H1 (cell line): ENCODE results near the gene ABHD1. TPM values are rescaled to one million over a fixed set of nuclear protein-coding genes. Genes with fewer than 3 reads are reported as not detected.
A peak's percentile ranks its signal among the peaks of the same experiment; 100 is the strongest.

ENCODE experiments used
- CTCF ChIA-PET: fragments of 300-600 bp; sonication (Branson Sonifier 250); formaldehyde crosslinking; loops from one replicate; lab custom pipeline; 2021; ENCODE audit not compliant: partially characterized antibody; lab: Charles Lee
- POLR2A ChIA-PET: fragments of 300-600 bp; sonication (Branson Sonifier 250); formaldehyde crosslinking; loops from one replicate; lab custom pipeline; 2021; ENCODE audit warnings: inconsistent platforms; ENCODE audit not compliant: partially characterized antibody; lab: Charles Lee
- DNase-seq, 2 experiments: peaks; one replicate each; pipeline versions ENCODE4 v3.0.0 to v3.0.0-alpha.2; 2010 to 2022; ENCODE audit warnings: low spot score in 2 of 2, low read depth in 1 of 2, mixed read lengths in 1 of 2
- FAIRE-seq: peaks from 2 replicates; lab custom pipeline; 2011; peaks lifted over from hg19 to GRCh38; lab: Jason Lieb, UNC
- H2AFZ ChIP-seq: 2 replicates; pipeline ENCODE4 v1.8.1; 2012; ENCODE audit warnings: low read length, inconsistent platforms
- H2AK5ac ChIP-seq: 2 replicates; pipeline ENCODE4 v1.6.1; 2013; ENCODE audit warnings: low read depth, low read length
- H2BK120ac ChIP-seq: replicated peaks from 2 replicates; pipeline ENCODE3; 2013; ENCODE audit warnings: low read depth, low read length, inconsistent platforms
- H2BK12ac ChIP-seq: 2 replicates; pipeline ENCODE4 v1.6.1; 2013; ENCODE audit warnings: low read depth, low read length
- H2BK15ac ChIP-seq: 2 replicates; pipeline ENCODE4 v1.6.1; 2013; ENCODE audit warnings: low read length
- H2BK20ac ChIP-seq: 2 replicates; pipeline ENCODE4 v1.6.1; 2013; ENCODE audit warnings: low read length
- H2BK5ac ChIP-seq: 2 replicates; pipeline ENCODE4 v1.6.1; 2013; ENCODE audit warnings: low read depth, low read length
- H3K14ac ChIP-seq: 2 replicates; pipeline ENCODE4 v1.6.1; 2013; ENCODE audit warnings: inconsistent platforms; ENCODE audit not compliant: insufficient read length
- H3K18ac ChIP-seq: 2 replicates; pipeline ENCODE4 v1.6.1; 2013; ENCODE audit warnings: low read length; ENCODE audit errors: extremely low read depth
- H3K23ac ChIP-seq: 2 replicates; pipeline ENCODE4 v1.6.1; 2013; ENCODE audit warnings: inconsistent platforms; ENCODE audit not compliant: insufficient read length
- H3K23me2 ChIP-seq: 2 replicates; pipeline ENCODE4 v1.6.1; 2013; ENCODE audit warnings: low read depth, low read length
- H3K27ac ChIP-seq: 2 replicates; pipeline ENCODE4 v1.6.1; 2011; ENCODE audit warnings: low read depth, low read length, inconsistent platforms
- H3K27me3 ChIP-seq, 4 experiments: replicated peaks in 1 of 4; 1 replicate in 1 of 4; 2 replicates in 3 of 4; pipeline versions ENCODE4 v1.6.1 to v1.8.1; 2011 to 2013; ENCODE audit warnings: low read length in 3 of 4, mild to moderate bottlenecking in 3 of 4, inconsistent platforms in 2 of 4, mixed read lengths in 2 of 4, moderate library complexity in 1 of 4; ENCODE audit not compliant: control insufficient read depth in 3 of 4, insufficient read depth in 3 of 4; ENCODE audit errors: extremely low read depth in 1 of 4
- H3K36me3 ChIP-seq, 4 experiments: 2 replicates each; pipeline versions ENCODE4 v1.6.1 to v1.8.1; 2011 to 2013; ENCODE audit warnings: mild to moderate bottlenecking in 4 of 4, low read length in 3 of 4, moderate library complexity in 2 of 4, control low read depth in 1 of 4, inconsistent platforms in 1 of 4; ENCODE audit not compliant: insufficient read depth in 4 of 4, control insufficient read depth in 2 of 4
- H3K4ac ChIP-seq: replicated peaks from 2 replicates; pipeline ENCODE3; 2013; ENCODE audit warnings: low read length, low read depth, mixed read lengths, inconsistent platforms; ENCODE audit not compliant: insufficient read length
- H3K4me1 ChIP-seq, 4 experiments: replicated peaks in 1 of 4; 1 replicate in 1 of 4; 2 replicates in 3 of 4; pipeline versions ENCODE4 v1.6.1 to v1.8.1; 2011 to 2013; ENCODE audit warnings: low read length in 3 of 4, inconsistent platforms in 2 of 4, mixed read lengths in 1 of 4; ENCODE audit not compliant: insufficient read depth in 4 of 4, control insufficient read depth in 3 of 4
- H3K4me2 ChIP-seq, 2 experiments: 2 replicates each; pipeline versions ENCODE4 v1.6.1 to v1.8.1; 2011 to 2013; ENCODE audit warnings: low read depth in 2 of 2, low read length in 2 of 2, control low read depth in 1 of 2, inconsistent platforms in 1 of 2, mild to moderate bottlenecking in 1 of 2; ENCODE audit not compliant: insufficient read depth in 1 of 2
- H3K4me3 ChIP-seq, 4 experiments: fragments of 200-600, 300-600 bp in 1 of 4; sonication (generic), shearing (Covaris generic), sonication (Bioruptor Twin) in 1 of 4; 2 replicates each; pipeline versions ENCODE4 v1.5.1 to v1.8.1; 2011 to 2016; ENCODE audit warnings: low read length in 4 of 4, low read depth in 3 of 4, control low read depth in 2 of 4, inconsistent platforms in 2 of 4, mild to moderate bottlenecking in 2 of 4, mixed read lengths in 1 of 4, moderate library complexity in 1 of 4; ENCODE audit not compliant: insufficient read depth in 2 of 4; ENCODE audit errors: extremely low read depth in 1 of 4
- H3K56ac ChIP-seq: replicated peaks from 2 replicates; pipeline ENCODE3; 2013; ENCODE audit warnings: low read depth, mild to moderate bottlenecking, mixed read lengths, low read length, inconsistent platforms; ENCODE audit not compliant: insufficient read length
- H3K79me1 ChIP-seq: 2 replicates; pipeline ENCODE4 v1.6.1; 2013; ENCODE audit warnings: low read depth, low read length, control low read depth
- H3K79me2 ChIP-seq, 2 experiments: 2 replicates each; pipeline versions ENCODE4 v1.6.1 to v1.8.1; 2012 to 2013; ENCODE audit warnings: low read length in 2 of 2, mild to moderate bottlenecking in 2 of 2, inconsistent platforms in 1 of 2; ENCODE audit not compliant: insufficient read depth in 2 of 2, control insufficient read depth in 1 of 2
- H3K9ac ChIP-seq, 4 experiments: replicated peaks in 1 of 4; 1 replicate in 1 of 4; 2 replicates in 3 of 4; pipeline versions ENCODE4 v1.6.1 to v1.8.1; 2011 to 2013; ENCODE audit warnings: low read depth in 3 of 4, low read length in 3 of 4, control low read depth in 2 of 4, mild to moderate bottlenecking in 2 of 4, moderate library complexity in 2 of 4, inconsistent platforms in 1 of 4; ENCODE audit errors: extremely low read depth in 1 of 4
- H3K9me3 ChIP-seq, 2 experiments: 2 replicates each; pipeline versions ENCODE4 v1.6.1 to v1.8.1; 2012 to 2013; ENCODE audit warnings: mild to moderate bottlenecking in 2 of 2, moderate library complexity in 2 of 2, control low read depth in 1 of 2, inconsistent platforms in 1 of 2, low read depth in 1 of 2, low read length in 1 of 2, mixed read lengths in 1 of 2; ENCODE audit not compliant: insufficient read depth in 2 of 2
- H4K20me1 ChIP-seq, 2 experiments: replicated peaks in 1 of 2; 2 replicates each; pipeline versions ENCODE3 to v1.8.1; 2011 to 2013; ENCODE audit warnings: inconsistent platforms in 2 of 2, low read length in 2 of 2, mild to moderate bottlenecking in 1 of 2; ENCODE audit not compliant: insufficient read depth in 2 of 2, control insufficient read depth in 1 of 2
- H4K5ac ChIP-seq: 2 replicates; pipeline ENCODE4 v1.6.1; 2013; ENCODE audit warnings: low read length, low read depth, mixed read lengths, inconsistent platforms; ENCODE audit not compliant: insufficient read length
- H4K8ac ChIP-seq: 2 replicates; pipeline ENCODE4 v1.8.0; 2013; ENCODE audit warnings: mild to moderate bottlenecking, moderate library complexity, low read length, inconsistent platforms; ENCODE audit not compliant: insufficient read depth; ENCODE audit errors: extremely low read depth
- H4K91ac ChIP-seq: replicated peaks from 2 replicates; pipeline ENCODE3; 2013; ENCODE audit warnings: low read length, mixed read lengths, inconsistent platforms; ENCODE audit not compliant: insufficient read length
- GABPA ChIP-seq: IDR thresholded peaks from 2 replicates; pipeline ENCODE4 v1.6.1; 2011; ENCODE audit warnings: mild to moderate bottlenecking, low read length, moderate library complexity, borderline replicate concordance; ENCODE audit not compliant: insufficient read depth
- SIRT6 ChIP-seq: IDR thresholded peaks from one replicate; pipeline ENCODE4 v1.7.1; 2012; ENCODE audit warnings: low read length, inconsistent platforms
- SIX5 ChIP-seq: IDR thresholded peaks from 2 replicates; pipeline ENCODE4 v1.6.1; 2011; ENCODE audit warnings: mild to moderate bottlenecking, low read depth, low read length
- TAF1 ChIP-seq: IDR thresholded peaks from 2 replicates; pipeline ENCODE4 v1.6.1; 2011; ENCODE audit warnings: mild to moderate bottlenecking, low read depth, low read length
- YY1 ChIP-seq: IDR thresholded peaks from 2 replicates; pipeline ENCODE4 v1.6.1; 2011; ENCODE audit warnings: low read depth, mild to moderate bottlenecking, low read length
- WGBS, 2 experiments: shearing (Covaris generic) in 1 of 2; methylation state at CpG; one replicate each; pipeline versions ENCODE4 v1.1.6 to v1.1.7; 2013 to 2015; ENCODE audit warnings: low lambda C conversion rate in 2 of 2, mixed read lengths in 2 of 2, inconsistent platforms in 1 of 2, low coverage in 1 of 2, missing lambda C conversion rate in 1 of 2; ENCODE audit not compliant: insufficient replicate concordance in 2 of 2, insufficient coverage in 1 of 2, insufficient read length in 1 of 2; ENCODE audit errors: extremely low coverage in 1 of 2, missing lambda C conversion rate in 1 of 2; 5-methylcytosine and 5-hydroxymethylcytosine counted together
- polyA plus RNA-seq, 7 experiments: library from polyadenylated mRNA; depleted of rRNA in 3 of 7; stranded (reverse) in 5 of 7; unstranded in 2 of 7; fragments of >200 nt in 5 of 7; fragments of 200-250 nt in 2 of 7; gene quantifications; 1 replicate in 5 of 7; 2 replicates in 1 of 7; 4 replicates in 1 of 7; pipeline versions ENCODE4 v1.2.1 to v1.2.3, GENCODE V29; 2011 to 2013; ENCODE audit warnings: missing spikeins in 2 of 7, mixed read lengths in 2 of 7
- total RNA-seq: library from RNA; stranded (reverse); fragmentation: NEBNext Ultra II Directional; extraction: Animal tissue kit (Norgen Biotek cat#: 25700); gene quantifications from 2 replicates; pipeline ENCODE4 v1.2.1, GENCODE V29; 2021

The ABHD1 gene
- total and polyA plus RNA-seq, 2 of the 8 experiments (the other 6 are each of a cell fraction or from before 2014, with no cell fraction given), result 0.20 to 1.1 TPM

- 55% methylated on average over 33 of the region's 33 CpGs; no CpG with 5 or more reads in 1 of the 2 experiments for WGBS, 2 experiments
- peak overlapping the region; percentile 75 for H2BK120ac ChIP-seq
- peaks cover 4% of the 10 kb centered on the region for H3K79me1 ChIP-seq
- no peaks in the 10 kb centered on the region for H3K27me3 ChIP-seq
- peaks cover 0 to 15% of the 10 kb centered on the region in 2 experiments; a peak in 2 of 4 replicates for H3K79me2 ChIP-seq
- H3K4me2 ChIP-seq, result peak overlapping the region; percentile 17 to 56
- CTCF ChIA-PET, result interaction anchor here (1.1 to 4.3 kb wide), 15 partner anchors 10 to 129 kb away, joined by 3 to 38 read pairs (median 8); partner anchors contain the start of genes ABHD1, KHK, OST4 and SLC30A3
- peaks cover 0 to 4% (median 3%) of the 10 kb centered on the region in 4 experiments; a peak in 5 of 7 replicates for H3K4me1 ChIP-seq
- TF ChIP-seq SIX5 (no peak), GABPA (no peak), TAF1 (peak; percentile 62), SIRT6 (no peak), YY1 (peak; percentile 99)
- POLR2A ChIA-PET, result interaction anchor here (0.7 to 2.3 kb wide), 12 partner anchors 9 to 229 kb away, joined by 3 to 24 read pairs (median 4); partner anchors contain the start of genes ABHD1, ATRAID, CAD and CGREF1
- H2AK5ac ChIP-seq, result no peak overlapping the region
- 0 out of 2 replicates have a peak overlapping the region, but pooled peaks have one; percentile 60 for H2BK5ac ChIP-seq
- peak overlapping the region; percentile 21; the same call in 1 of the 2 replicates for H2BK12ac ChIP-seq
- H3K36me3 ChIP-seq, result peaks cover 2 to 24% (median 16%) of the 10 kb centered on the region in 4 experiments; a peak in 6 of 8 replicates
- H3K18ac ChIP-seq, result no peak overlapping the region
- peak overlapping the region; percentile 69; the same call in 1 of the 2 replicates for H4K8ac ChIP-seq
- no peak overlapping the region for H3K14ac ChIP-seq
- H3K56ac ChIP-seq, result no peak overlapping the region
- H3K23me2 ChIP-seq, result peaks cover 2% of the 10 kb centered on the region; the same call in 1 of the 2 replicates
- H3K9me3 ChIP-seq, result no peaks in the 10 kb centered on the region
- no peak overlapping the region for H2BK15ac ChIP-seq
- peak overlapping the region; percentile 13 for H4K5ac ChIP-seq
- FAIRE-seq (no peak), DNase-seq (no peak)
- peaks cover 8 to 14% of the 10 kb centered on the region in 2 experiments for H4K20me1 ChIP-seq
- no peak overlapping the region for H2BK20ac ChIP-seq
- no peak overlapping the region for H3K4ac ChIP-seq
- peak overlapping the region; percentile 31; the same call in 1 of the 2 replicates for H2AFZ ChIP-seq
- peak overlapping the region; percentile 39 for H4K91ac ChIP-seq
- H3K27ac ChIP-seq, result peak overlapping the region; percentile 25; the same call in 1 of the 2 replicates
- no peak overlapping the region for H3K23ac ChIP-seq
- H3K9ac ChIP-seq, result peak overlapping the region in 2 of 4 experiments; percentile 34 to 36; a peak in 3 of 7 replicates
- peak overlapping the region; percentile 10 to 91 (median 24); a peak in 6 of 8 replicates for H3K4me3 ChIP-seq
Measured at GRCh38 chr2:27134781-27135477, 11.3 kb downstream of the ABHD1 start.
